ENCODE data around the gene PIMREG. TPM values are rescaled to one million over a fixed set of nuclear protein-coding genes. Genes with fewer than 3 reads are reported as not detected.
"Not testable (repeated sequence)": the region's sequence is repeated elsewhere in the genome, so short reads cannot be mapped to it uniquely, and the experiment has no call there.

Gene PIMREG
- total and polyA plus RNA-seq, 2 experiments from 2014 or later, result 11.3 to 70.6 TPM

DNA sequence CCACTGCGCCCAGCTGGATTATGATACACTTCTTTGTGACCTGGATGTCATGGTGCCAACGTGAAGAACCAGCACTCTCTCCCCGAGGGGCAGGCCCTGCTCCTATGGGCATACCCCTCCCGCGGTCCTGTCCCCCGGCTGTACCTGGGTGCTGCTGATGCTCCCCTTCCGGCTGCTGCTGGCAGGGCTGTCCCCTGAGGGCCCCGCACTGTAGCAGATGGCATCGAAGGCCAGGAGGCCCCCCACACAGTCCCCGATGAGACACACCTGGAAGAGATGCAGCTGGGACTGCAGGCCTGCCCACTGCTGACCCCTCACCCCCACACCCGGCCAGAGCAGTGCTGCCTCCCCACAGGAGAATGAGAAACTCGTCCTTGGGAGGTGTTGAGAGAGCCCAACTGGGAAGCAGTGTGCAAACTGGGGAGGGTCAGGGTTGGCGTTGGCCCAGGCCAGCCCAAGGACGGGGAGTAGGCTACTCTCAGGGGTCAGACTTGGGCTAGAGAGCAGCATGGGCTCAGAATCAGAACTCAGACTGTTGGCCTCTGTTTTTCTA, 33.7 kb downstream of the PIMREG start:
- TF ChIP-seq, protein P1, sequence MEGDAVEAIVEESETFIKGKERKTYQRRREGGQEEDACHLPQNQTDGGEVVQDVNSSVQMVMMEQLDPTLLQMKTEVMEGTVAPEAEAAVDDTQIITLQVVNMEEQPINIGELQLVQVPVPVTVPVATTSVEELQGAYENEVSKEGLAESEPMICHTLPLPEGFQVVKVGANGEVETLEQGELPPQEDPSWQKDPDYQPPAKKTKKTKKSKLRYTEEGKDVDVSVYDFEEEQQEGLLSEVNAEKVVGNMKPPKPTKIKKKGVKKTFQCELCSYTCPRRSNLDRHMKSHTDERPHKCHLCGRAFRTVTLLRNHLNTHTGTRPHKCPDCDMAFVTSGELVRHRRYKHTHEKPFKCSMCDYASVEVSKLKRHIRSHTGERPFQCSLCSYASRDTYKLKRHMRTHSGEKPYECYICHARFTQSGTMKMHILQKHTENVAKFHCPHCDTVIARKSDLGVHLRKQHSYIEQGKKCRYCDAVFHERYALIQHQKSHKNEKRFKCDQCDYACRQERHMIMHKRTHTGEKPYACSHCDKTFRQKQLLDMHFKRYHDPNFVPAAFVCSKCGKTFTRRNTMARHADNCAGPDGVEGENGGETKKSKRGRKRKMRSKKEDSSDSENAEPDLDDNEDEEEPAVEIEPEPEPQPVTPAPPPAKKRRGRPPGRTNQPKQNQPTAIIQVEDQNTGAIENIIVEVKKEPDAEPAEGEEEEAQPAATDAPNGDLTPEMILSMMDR (IDR thresholded peaks at IDR 0.05; ENCODE audit: low read depth, low read length), result no peak
- no peaks in the 10 kb centered on the region for H3K9me3 ChIP-seq (ENCODE audit: low read depth)
- no peaks in the 10 kb centered on the region for H3K27me3 ChIP-seq
- H3K27ac ChIP-seq, result no peak overlapping the region
- no peaks in the 10 kb centered on the region for H3K36me3 ChIP-seq
- no peaks in the 10 kb centered on the region for H3K4me1 ChIP-seq (ENCODE audit: low read depth)
- no peak overlapping the region for H3K4me3 ChIP-seq
- no peak for DNase-seq (ENCODE audit: low read depth in 1 of 2, low spot score in 1 of 2)

DNA sequence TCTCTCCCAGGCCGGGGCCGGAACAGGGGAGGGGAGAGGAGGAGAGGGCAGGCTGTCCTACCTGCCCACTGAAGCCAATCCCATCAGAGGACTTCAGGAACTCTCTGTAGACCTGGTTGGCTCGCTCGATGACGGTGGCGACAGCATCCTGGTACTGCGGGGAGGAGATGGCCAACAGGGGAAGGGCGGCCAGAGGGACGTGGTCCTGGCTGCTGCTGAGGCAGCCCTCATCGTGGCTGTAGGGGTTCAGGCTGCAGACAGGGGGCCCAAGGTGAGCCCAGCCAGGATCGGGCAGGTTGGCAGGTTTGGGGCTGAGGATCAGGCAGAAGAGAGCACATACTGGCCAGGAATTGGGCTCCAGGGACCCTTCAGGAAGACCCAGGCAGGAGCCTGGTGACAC, 34.2 kb downstream of the PIMREG start:
- Histone ChIP-seq H3K4me1 (ENCODE audit: low read depth) (no peaks in the 10 kb centered on the region), H3K36me3 (no peaks in the 10 kb centered on the region), H3K4me3 (no peak overlapping the region), H3K9me3 (ENCODE audit: low read depth) (no peaks in the 10 kb centered on the region), H3K27me3 (no peaks in the 10 kb centered on the region), H3K27ac (no peak overlapping the region)
- DNase-seq (ENCODE audit: low read depth in 1 of 2, low spot score in 1 of 2), result no peak
- TF ChIP-seq, protein P1 (IDR thresholded peaks at IDR 0.05; ENCODE audit: low read depth, low read length), result no peak

DNA sequence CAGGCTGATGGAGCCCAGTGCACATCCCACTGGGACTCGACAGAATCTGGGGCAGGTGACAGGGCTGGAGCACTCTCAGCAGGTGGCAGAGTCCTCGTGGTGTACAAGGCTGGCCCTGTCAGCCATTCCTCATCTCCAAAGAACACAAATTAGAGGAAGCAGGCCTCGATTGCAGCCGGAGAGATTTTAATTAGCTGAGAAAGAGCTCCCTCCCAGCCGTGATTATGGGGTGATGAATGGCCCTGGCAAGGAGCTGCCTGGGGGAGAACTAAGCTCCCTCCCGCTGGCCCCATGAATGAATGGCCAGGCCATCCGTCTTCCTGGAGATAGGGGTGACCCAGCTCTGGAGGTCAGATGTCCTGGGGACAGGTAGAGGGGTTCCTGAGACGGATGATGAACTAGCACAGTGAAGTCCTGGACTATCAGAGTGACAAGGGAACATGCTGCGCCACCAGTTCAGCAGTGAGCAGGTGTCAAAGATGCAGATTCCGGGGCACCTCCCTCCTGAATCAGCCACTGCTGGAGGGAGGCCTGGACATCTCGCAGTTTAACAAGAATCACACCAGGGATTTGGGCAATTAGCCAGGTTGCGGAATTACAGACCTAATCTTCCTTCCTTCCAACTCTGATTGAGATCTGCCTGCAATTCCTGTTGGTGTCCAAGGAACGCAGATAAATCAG, 35.5 kb downstream of the PIMREG start:
- Histone ChIP-seq H3K27me3 (no peaks in the 10 kb centered on the region), H3K9me3 (ENCODE audit: low read depth) (no peaks in the 10 kb centered on the region), H3K4me3 (no peak overlapping the region), H3K27ac (no peak overlapping the region), H3K36me3 (no peaks in the 10 kb centered on the region), H3K4me1 (ENCODE audit: low read depth) (no peaks in the 10 kb centered on the region)
- peak in 1 of 2 donors; percentile 34 for DNase-seq (ENCODE audit: low read depth in 1 of 2, low spot score in 1 of 2)
- TF ChIP-seq, protein P1 (IDR thresholded peaks at IDR 0.05; ENCODE audit: low read depth, low read length), result no peak

DNA sequence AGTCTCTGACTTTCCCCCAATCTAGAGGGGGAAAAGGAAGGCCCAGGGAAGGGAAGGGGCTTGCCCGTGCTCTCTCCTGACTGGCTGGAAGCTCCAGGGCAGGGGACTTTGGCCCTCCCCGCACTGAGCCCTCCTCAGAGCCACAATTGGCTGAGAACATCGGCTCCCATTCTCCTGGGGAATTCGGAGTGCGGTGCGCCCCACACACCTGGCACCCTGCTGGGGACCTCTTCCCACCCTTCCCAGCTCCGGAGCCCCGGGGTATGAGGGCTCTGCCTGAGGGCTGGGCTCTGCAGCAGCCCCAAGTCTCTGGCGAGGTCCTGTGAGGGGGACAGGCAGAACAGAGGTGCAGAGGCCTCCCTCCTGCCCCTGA, 36.0 kb downstream of the PIMREG start:
- H3K9me3 ChIP-seq (ENCODE audit: low read depth), result no peaks in the 10 kb centered on the region
- no peaks in the 10 kb centered on the region for H3K4me1 ChIP-seq (ENCODE audit: low read depth)
- DNase-seq (ENCODE audit: low read depth in 1 of 2, low spot score in 1 of 2), result no peak
- H3K27me3 ChIP-seq, result no peaks in the 10 kb centered on the region
- no peaks in the 10 kb centered on the region for H3K36me3 ChIP-seq
- no peak overlapping the region for H3K27ac ChIP-seq
- H3K4me3 ChIP-seq, result no peak overlapping the region
- TF ChIP-seq, protein P1 (IDR thresholded peaks at IDR 0.05; ENCODE audit: low read depth, low read length), result no peak

DNA sequence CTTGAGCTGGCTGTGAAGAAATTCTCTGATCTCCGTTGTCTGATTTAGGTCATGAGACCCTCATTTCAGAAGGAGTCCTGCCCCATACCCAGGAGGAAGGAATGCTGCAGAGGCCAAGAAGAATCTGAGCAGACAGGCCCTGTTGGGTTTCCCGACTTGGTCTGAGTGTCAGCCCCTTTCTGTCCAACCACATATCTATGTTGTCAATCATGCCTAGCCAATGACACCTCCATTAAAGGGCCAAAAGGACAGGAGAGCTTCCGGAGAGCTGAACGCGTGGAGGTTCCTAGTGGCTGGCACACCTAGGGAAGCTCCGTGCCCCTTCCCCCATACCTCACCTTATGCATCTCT, 37.8 kb downstream of the PIMREG start:
- no peak for DNase-seq (ENCODE audit: low read depth in 1 of 2, low spot score in 1 of 2)
- Histone ChIP-seq H3K36me3 (no peaks in the 10 kb centered on the region), H3K27ac (no peak overlapping the region), H3K4me3 (no peak overlapping the region), H3K9me3 (ENCODE audit: low read depth) (no peaks in the 10 kb centered on the region), H3K27me3 (no peaks in the 10 kb centered on the region), H3K4me1 (ENCODE audit: low read depth) (no peaks in the 10 kb centered on the region)
- TF ChIP-seq, protein P1 (IDR thresholded peaks at IDR 0.05; ENCODE audit: low read depth, low read length), result no peak

DNA sequence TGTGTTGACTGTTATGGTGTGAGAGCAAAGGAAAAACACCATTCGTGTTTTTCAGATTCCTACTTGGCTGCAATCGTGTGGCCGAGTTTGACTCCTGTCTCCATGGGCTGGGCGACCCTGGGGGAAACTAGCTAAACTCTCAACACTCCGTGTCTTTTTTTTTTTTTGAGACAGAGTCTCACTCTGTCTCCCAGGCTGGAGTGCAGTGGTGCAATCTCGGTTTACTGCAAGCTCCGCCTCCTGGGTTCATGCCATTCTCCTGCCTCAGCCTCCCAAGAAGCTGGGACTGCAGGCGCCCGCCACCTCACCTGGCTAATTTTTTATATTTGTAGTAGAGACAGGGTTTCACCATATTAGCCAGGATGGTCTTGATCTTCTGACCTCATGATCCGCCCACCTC, 38.5 kb downstream of the PIMREG start:
- H3K4me3 ChIP-seq; H3K9me3 ChIP-seq (ENCODE audit: low read depth); H3K27me3 ChIP-seq; DNase-seq (ENCODE audit: low read depth in 1 of 2, low spot score in 1 of 2); H3K36me3 ChIP-seq; H3K4me1 ChIP-seq (ENCODE audit: low read depth); H3K27ac ChIP-seq: not testable (repeated sequence)

All from cardiac muscle cell (in vitro differentiated cells and primary cell).